Hepatocyte (in vitro differentiated cells): ENCODE data around the gene C1orf56. TPM values are rescaled to one million over a fixed set of nuclear protein-coding genes. Genes with fewer than 3 reads are reported as not detected.
A peak's percentile ranks its signal among the peaks of the same experiment; 100 is the strongest.

Experiments
- DNase-seq: peaks from one replicate; pipeline ENCODE4 v3.0.0-alpha.2; 2016; ENCODE audit warnings: low spot score
- H2AFZ ChIP-seq: fragments of 200-600 bp; sonication (generic); 2 replicates; pipeline ENCODE4 v1.6.0; 2016; ENCODE audit warnings: antibody characterized with exemption, mild to moderate bottlenecking
- H3K27ac ChIP-seq: fragments of 200-600 bp; sonication (generic); 2 replicates; pipeline ENCODE4 v1.5.1; 2016; ENCODE audit warnings: mild to moderate bottlenecking
- H3K27me3 ChIP-seq: fragments of 200-600 bp; sonication (generic); 2 replicates; pipeline ENCODE4 v1.6.1; 2016
- H3K36me3 ChIP-seq: fragments of 200-600 bp; sonication (generic); replicated peaks from 2 replicates; pipeline ENCODE4 v1.5.1; 2016; ENCODE audit warnings: low read depth; ENCODE audit not compliant: insufficient read depth
- H3K4me1 ChIP-seq: fragments of 200-600 bp; sonication (generic); 2 replicates; pipeline ENCODE4 v1.5.1; 2016; ENCODE audit warnings: mild to moderate bottlenecking, moderate library complexity; ENCODE audit not compliant: insufficient read depth
- H3K4me2 ChIP-seq: fragments of 200-600 bp; sonication (generic); 2 replicates; pipeline ENCODE4 v1.6.0; 2016
- H3K4me3 ChIP-seq: fragments of 200-600 bp; sonication (generic); 2 replicates; pipeline ENCODE4 v1.5.1; 2016; ENCODE audit warnings: mild to moderate bottlenecking
- H3K79me2 ChIP-seq: fragments of 200-600 bp; sonication (generic); 2 replicates; pipeline ENCODE4 v1.6.0; 2017; ENCODE audit warnings: mild to moderate bottlenecking
- H3K9me2 ChIP-seq: fragments of 200-600 bp; sonication (generic); replicated peaks from 2 replicates; pipeline ENCODE4 v1.6.0; 2017; ENCODE audit warnings: mild to moderate bottlenecking; ENCODE audit not compliant: insufficient read depth
- H3K9me3 ChIP-seq: fragments of 200-600 bp; sonication (generic); 2 replicates; pipeline ENCODE4 v1.5.1; 2016; ENCODE audit warnings: low read depth, mild to moderate bottlenecking
- H4K20me1 ChIP-seq: fragments of 200-600 bp; sonication (generic); 2 replicates; pipeline ENCODE4 v1.6.0; 2016; ENCODE audit warnings: mild to moderate bottlenecking; ENCODE audit not compliant: insufficient read depth, poor library complexity, severe bottlenecking
- CTCF ChIP-seq: fragments of 200-600 bp; sonication (generic); IDR thresholded peaks from 2 replicates; pipeline ENCODE4 v1.5.1; 2016; ENCODE audit warnings: antibody characterized with exemption, mild to moderate bottlenecking; ENCODE audit not compliant: poor library complexity
- EZH2 ChIP-seq: fragments of 200-600 bp; sonication (generic); IDR thresholded peaks from 2 replicates; pipeline ENCODE4 v1.6.1; 2016; ENCODE audit warnings: antibody characterized with exemption, mild to moderate bottlenecking, borderline replicate concordance
- EZH2phosphoT487 ChIP-seq: fragments of 200-600 bp; sonication (generic); IDR thresholded peaks from one replicate; pipeline ENCODE4 v1.6.1; 2018; ENCODE audit warnings: antibody characterized with exemption, mild to moderate bottlenecking, low read depth, moderate library complexity; ENCODE audit not compliant: unreplicated experiment, severe bottlenecking
- WGBS: methylation state at CpG from one replicate; pipeline ENCODE4 v1.1.6; 2016; ENCODE audit warnings: low lambda C conversion rate; ENCODE audit errors: missing lambda C conversion rate; 5-methylcytosine and 5-hydroxymethylcytosine counted together
- polyA plus RNA-seq: library from polyadenylated mRNA; unstranded; fragments of >200 nt; fragmentation: Nextera tagmentation; extraction: Ambion mirVana; gene quantifications from 2 replicates; pipeline ENCODE4 v1.2.1, GENCODE V29; 2016
- total RNA-seq: library from RNA; depleted of rRNA; stranded (reverse); fragments of >200 nt; gene quantifications from 2 replicates; pipeline ENCODE4 v1.2.3, GENCODE V29; 2014

Gene C1orf56
- total and polyA plus RNA-seq, 2 experiments from 2014 or later, result 2.9 to 8.3 TPM

- Histone ChIP-seq H3K36me3 (no peaks in the 10 kb centered on the region), H3K27ac (no peak overlapping the region), H3K27me3 (no peaks in the 10 kb centered on the region), H3K4me1 (no peaks in the 10 kb centered on the region), H3K9me2 (no peaks in the 10 kb centered on the region), H3K79me2 (no peaks in the 10 kb centered on the region), H3K9me3 (no peaks in the 10 kb centered on the region), H2AFZ (no peak overlapping the region), H4K20me1 (no peaks in the 10 kb centered on the region), H3K4me3 (no peak overlapping the region), H3K4me2 (no peak overlapping the region)
- TF ChIP-seq EZH2 (no peak), EZH2phosphoT487 (no peak), CTCF (peak; percentile 58)
- DNase-seq, result peak; percentile 79
- 44% methylated on average over 6 of the region's 6 CpGs for WGBS
Measured at GRCh38 chr1:151024540-151025146, 22.9 kb upstream of the C1orf56 start.

GRCh38 chr1:151026460-151026859, 21.1 kb upstream of the C1orf56 start:
- Histone ChIP-seq H3K36me3 (no peaks in the 10 kb centered on the region), H3K79me2 (no peaks in the 10 kb centered on the region), H3K4me1 (no peaks in the 10 kb centered on the region), H4K20me1 (no peaks in the 10 kb centered on the region), H3K9me2 (no peaks in the 10 kb centered on the region), H3K4me2 (no peak overlapping the region), H3K9me3 (no peaks in the 10 kb centered on the region), H3K27ac (no peak overlapping the region), H3K27me3 (no peaks in the 10 kb centered on the region), H3K4me3 (no peak overlapping the region), H2AFZ (no peak overlapping the region)
- no peak for DNase-seq
- TF ChIP-seq CTCF (no peak), EZH2 (no peak), EZH2phosphoT487 (no peak)

- 95% methylated on average over 8 of the region's 8 CpGs for WGBS
- H3K27me3 ChIP-seq, result no peaks in the 10 kb centered on the region
- H3K4me2 ChIP-seq, result no peak overlapping the region
- TF ChIP-seq EZH2phosphoT487, result no peak
- TF ChIP-seq CTCF, result no peak
- TF ChIP-seq EZH2, result no peak
- no peaks in the 10 kb centered on the region for H3K4me1 ChIP-seq
- no peaks in the 10 kb centered on the region for H3K79me2 ChIP-seq
- no peak overlapping the region for H2AFZ ChIP-seq
- H3K36me3 ChIP-seq, result no peaks in the 10 kb centered on the region
- no peaks in the 10 kb centered on the region for H3K9me3 ChIP-seq
- no peak overlapping the region for H3K4me3 ChIP-seq
- no peaks in the 10 kb centered on the region for H3K9me2 ChIP-seq
- no peaks in the 10 kb centered on the region for H4K20me1 ChIP-seq
- DNase-seq, result no peak
- H3K27ac ChIP-seq, result no peak overlapping the region
Measured at GRCh38 chr1:151032164-151032563, 15.4 kb upstream of the C1orf56 start.

GRCh38 chr1:151035167-151035566, 12.4 kb upstream of the C1orf56 start:
- no peak for TF ChIP-seq EZH2phosphoT487
- no peak for TF ChIP-seq EZH2
- no peak for TF ChIP-seq CTCF
- no peaks in the 10 kb centered on the region for H3K27me3 ChIP-seq
- H3K9me2 ChIP-seq, result no peaks in the 10 kb centered on the region
- H3K79me2 ChIP-seq, result no peaks in the 10 kb centered on the region
- H3K4me1 ChIP-seq, result no peaks in the 10 kb centered on the region
- no peaks in the 10 kb centered on the region for H4K20me1 ChIP-seq
- no peak overlapping the region for H3K4me3 ChIP-seq
- no peak overlapping the region for H3K4me2 ChIP-seq
- no peak overlapping the region for H2AFZ ChIP-seq
- no peak for DNase-seq
- H3K27ac ChIP-seq, result no peak overlapping the region
- no peaks in the 10 kb centered on the region for H3K36me3 ChIP-seq
- no peaks in the 10 kb centered on the region for H3K9me3 ChIP-seq
- WGBS, result 98% methylated on average over 3 of the region's 3 CpGs
